HG03575 (cell line): ENCODE data around the gene ACSM5.

Experiments
- ATAC-seq: cut with Tn5 transposase; IDR thresholded peaks from one replicate; pipeline ENCODE4 v1.9.1; 2021; ENCODE audit not compliant: unreplicated experiment, insufficient number of reproducible peaks, low FRiP score; ENCODE audit errors: extremely low read depth

Gene ACSM5

DNA sequence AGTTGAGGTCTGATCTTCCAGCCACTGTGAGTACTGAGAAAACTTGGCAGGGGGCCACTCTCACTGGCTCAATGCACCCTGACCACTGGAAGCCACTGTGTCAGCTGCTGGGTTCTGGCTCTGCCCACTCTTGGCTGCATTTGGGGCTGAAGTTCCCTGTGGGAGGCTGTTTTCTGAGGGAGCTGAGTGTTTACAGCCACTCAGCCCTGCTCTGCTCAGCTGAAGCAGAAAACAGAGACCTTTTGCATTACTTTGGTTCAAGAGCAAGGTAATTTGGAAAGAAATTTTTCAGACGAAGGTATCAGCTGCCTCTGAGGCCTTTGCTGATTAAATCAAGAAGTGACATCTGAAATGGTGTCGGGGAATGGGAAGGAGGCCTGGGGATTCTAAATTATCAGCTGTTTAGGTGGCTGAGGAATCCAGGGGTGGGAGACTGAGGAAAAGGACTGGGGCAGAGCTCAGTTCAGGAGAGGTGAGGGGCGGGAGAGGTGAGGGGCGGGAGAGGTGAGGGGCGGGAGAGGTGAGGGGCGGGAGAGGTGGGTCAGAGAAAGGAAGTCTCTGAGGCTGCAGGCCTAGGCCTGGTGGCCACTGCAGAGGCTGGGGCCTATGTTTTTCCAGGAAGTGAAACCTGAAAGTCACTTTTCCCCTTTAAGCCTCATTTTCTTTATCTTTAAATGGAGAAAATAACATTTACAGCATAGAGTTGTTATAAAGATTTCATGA, at the start of gene ACSM5:
Gene ACSM5 (plus strand): TSS at position 137 of the 723 bp plus-strand sequence. CDS start 1,951 bp downstream, outside the sequence.
- ATAC-seq = no peak

DNA sequence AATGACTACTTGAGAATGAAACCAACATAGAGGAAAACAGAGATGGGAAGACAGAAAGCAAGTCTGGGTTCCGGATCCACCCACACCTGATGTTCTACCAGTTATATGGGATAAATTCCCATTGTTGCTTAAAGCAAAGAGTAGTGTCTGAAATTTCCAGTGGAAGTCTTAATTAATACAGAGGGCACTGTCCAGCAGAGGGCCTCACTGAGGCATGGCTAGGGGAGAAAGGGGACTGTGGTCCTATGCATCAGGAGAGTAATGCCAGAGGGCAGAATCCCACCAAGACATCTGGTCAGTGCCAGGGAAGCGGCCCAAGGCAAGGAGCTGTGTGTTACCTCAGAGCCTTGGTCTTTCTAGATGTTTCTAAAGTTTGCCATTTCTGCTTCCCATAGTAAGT, 49.3 kb upstream of the ACSM5 start:
- ATAC-seq = no peak

GRCh38 chr16:20363191-20363590, 46.1 kb upstream of the ACSM5 start:
- ATAC-seq = no peak

GRCh38 chr16:20364051-20364450, 45.3 kb upstream of the ACSM5 start:
- ATAC-seq = no peak

DNA sequence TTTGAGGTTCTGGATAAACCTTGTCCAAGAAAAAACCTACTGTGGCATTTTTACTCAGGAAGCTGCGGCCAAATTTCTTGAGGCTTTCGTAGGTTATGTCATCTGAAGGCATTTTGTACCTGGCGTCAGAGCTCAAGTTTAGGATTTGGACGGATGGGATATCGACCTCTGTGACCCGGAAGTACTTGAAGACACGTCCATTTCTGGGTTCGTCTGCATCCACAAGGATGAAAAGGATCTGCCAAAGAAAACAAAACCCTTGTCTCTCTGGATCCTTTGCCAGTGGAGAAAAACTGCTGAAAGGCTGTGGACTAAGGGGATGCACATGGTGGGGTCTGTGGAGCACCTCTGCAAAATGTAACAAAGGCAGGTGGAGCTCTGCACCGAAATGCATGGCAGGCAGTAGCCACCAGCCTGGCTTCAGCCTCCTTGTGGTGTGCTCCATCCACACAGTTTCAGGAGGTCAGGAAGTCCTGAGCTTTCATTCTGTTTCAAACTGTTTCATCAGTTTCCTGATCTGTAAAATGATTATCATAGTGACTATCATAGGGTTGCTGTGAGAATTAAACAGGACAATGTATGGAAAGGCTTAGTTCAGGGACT, 39.8 kb upstream of the ACSM5 start:
- no peak for ATAC-seq

GRCh38 chr16:20372701-20373100, 36.6 kb upstream of the ACSM5 start:
- no peak for ATAC-seq

GRCh38 chr16:20377181-20377580, 32.2 kb upstream of the ACSM5 start:
- ATAC-seq = no peak

- no peak for ATAC-seq
Observed at GRCh38 chr16:20380782-20381181, 28.6 kb upstream of the ACSM5 start.

- no peak for ATAC-seq
Observed at GRCh38 chr16:20382202-20382948, 27.0 kb upstream of the ACSM5 start.

DNA sequence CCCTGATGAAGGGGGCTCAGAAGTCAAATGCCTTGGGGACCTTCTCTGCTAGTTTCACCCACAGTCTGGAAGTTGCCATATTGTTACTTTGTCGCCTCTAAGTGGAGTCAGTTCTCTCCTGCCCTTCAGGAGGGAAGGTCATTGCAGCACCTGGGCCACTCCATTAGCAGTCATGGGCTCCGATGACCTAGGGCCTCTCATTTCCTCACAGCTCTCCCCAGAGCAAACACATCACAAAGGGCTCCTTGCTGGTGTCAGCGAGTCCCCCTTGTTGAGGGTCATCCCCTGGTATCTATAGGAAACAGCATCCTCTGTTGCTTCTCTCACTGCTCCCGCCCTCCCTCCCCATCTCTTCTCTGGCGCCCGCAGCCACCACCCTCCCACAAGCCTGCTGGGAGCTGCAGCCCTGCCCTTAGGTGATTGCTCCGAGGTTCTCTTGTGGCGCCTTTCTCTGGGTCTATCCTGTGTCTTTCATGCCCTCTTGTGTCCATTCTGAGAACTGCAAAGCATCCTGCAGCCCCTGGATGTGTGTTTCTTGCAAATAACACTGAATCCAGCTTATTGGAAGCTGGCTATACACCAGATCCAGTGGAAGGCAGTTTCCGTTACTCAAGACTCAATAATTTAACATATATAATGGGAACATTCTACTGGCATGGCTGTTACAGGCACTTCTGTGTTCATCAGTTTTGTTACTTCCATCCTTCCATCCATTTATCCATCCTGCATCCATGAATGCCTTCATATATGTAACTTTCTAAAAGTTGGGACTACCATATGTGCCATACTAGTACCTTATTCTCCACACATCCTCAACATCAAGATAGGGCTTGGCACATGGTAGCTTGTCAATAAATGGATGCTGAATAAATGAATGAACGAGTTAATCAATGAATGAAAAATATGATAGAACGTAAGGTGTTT, 26.0 kb upstream of the ACSM5 start:
- ATAC-seq = no peak

DNA sequence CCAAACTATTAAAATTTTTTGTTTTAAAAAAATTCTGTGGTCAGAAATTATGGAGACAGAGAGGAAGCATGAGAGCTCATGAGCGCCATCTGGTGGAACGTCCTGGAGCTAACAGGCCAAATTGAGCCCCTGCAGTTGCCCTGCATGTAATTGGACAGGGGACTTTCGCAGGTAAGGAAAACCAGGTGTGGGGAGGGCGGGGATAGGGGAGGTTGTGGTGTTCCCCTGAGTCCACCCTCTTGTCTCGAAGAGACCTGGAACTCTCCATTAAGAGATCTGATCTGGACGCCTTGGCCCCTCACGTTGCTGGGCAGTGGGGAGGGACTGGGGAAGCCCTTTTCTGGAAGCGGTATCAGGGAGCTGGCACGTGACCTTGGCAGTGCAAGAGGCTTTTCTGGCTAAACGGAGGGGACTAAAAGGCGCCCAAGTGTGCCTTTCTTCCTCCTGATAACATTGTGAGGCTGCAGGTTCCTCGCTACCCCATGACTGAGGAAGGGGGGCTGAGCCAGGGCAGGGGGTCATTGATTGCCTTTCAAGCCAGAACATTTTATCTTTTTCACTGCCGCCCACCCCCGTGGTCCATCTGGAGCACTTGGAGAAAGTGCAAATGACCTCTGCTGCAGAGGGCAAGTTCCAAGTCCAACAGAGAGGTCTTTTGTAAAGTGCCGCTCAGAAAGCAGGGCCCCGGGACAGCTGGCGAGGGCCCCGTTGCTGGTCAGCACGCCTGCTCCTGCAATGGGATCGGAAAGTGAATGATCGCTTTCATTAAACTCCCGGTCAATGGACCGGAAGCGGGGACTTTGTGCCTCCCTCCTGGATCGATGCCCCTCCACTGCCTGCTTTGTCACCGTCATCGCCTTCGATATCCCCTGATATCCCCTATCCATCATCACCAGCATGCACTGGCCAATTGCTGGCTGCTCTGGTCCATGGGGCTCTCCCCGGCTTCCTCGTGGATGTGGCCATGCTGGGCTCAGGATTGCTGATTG, 23.2 kb upstream of the ACSM5 start:
- no peak for ATAC-seq

DNA sequence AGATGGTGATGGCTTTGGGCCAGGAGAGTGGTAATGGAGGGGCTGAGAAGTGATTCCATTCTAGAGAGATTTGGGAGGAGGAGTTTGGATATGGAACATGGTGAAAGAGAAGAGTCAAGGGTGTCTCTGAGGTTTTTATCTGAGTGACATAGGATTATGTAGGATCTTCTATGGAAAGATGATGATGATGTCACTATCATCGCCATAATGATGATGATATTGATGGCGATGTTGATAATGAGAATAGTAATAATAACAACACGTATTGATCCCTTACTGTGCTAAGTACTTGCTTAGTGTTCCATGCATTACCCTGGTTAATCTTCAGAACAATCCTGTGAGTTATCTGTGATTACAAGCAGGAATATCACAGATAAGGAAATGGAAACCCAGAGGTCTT, 21.4 kb upstream of the ACSM5 start:
- ATAC-seq = no peak

DNA sequence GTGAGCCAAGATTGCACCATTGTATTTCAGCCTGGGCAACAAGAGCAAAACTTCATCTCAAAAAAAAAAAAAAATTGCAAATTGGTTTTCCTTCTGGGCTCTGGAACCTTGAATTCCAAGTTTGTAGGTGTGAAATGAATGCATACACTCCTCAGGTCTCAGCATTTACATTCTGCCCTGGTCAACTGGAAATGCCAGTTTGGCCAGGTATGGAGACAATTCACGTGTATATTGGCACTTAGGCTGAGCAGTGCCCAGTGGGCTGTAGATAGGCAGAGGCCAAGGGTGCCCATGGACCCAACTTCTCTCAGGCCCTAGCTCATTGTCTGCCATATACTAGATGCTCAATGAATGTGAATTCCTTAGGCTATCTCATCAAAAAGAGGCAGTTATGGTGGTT, 20.5 kb upstream of the ACSM5 start:
- ATAC-seq = no peak

DNA sequence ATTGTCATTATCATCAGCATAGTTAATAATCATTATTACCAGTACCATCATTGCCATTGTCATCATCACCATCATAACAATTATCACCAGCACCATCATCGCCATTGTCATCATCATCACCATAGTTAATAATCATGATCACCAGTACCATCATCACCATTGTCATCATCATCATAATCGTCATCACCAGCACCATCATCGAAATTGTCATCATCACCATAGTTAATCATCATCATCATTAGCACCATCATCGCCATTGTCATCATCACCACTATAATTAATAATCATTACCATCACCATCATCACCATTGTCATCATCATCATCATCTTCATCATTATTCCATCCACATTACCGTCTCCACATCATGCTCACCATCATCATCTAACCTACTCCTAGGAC, 18.3 kb upstream of the ACSM5 start:
- ATAC-seq = no peak

- no peak for ATAC-seq
Observed at GRCh38 chr16:20393801-20394577, 15.3 kb upstream of the ACSM5 start.

DNA sequence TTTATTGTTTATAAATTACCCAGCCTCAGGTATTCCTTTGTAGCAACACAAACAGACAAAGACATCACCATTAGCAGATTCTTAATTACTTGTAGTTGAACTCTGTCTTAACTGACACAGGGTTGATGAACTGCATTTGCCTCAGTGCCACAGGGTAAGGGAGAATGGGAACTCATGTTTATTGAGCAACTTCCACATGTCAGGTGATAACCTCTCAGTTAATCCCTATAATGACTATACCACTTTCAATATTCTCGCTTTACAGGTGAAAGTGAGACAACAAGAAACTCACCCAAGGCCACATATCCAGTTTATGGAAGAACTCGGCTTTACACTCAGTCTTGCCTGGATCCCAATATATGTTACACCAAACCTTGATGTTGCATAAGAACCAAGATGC, 13.4 kb upstream of the ACSM5 start:
- no peak for ATAC-seq

DNA sequence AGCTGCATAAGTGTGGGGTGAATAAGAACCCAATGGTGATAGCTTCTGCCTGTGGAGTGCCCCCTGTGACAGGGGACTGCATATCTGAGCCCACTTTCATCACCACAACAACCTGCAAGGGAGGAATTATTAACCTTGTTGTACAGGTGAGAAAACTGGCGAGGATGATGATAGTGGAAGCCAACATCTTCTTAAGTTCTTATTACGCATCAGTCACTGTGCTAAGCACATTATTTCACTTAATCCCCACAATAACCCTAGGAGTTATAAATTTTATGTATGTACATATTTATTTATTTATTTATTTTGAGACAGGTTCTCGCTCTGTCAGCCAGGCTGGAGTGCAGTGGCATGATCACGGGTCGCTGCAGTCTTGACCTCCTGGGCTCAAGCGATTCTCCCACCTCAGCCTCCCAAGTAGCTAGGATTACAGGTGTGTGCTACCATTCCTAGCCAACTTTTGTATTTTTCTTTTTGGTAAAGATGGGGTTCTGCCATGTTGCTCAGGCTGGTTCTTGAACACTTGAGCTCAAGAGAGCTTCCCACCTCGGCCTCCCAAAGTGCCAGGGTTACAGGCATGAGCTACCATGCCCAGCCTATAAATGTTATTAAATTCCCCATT, 12.4 kb upstream of the ACSM5 start:
- ATAC-seq = no peak
